HL-60/S4 treated with retinoic acid at 250 ng/mL for 4 days and 3 days (cell line): ENCODE measurements around the gene RBFOX2.

Experiments
- in situ Hi-C: fragments of 300-500 bp; cut with MboI; formaldehyde crosslinking; loops from 2 replicates; pipeline ENCODE4 v1.7.0; 2022; ENCODE audit warnings: low sequenced_read_pairs

The RBFOX2 gene

DNA sequence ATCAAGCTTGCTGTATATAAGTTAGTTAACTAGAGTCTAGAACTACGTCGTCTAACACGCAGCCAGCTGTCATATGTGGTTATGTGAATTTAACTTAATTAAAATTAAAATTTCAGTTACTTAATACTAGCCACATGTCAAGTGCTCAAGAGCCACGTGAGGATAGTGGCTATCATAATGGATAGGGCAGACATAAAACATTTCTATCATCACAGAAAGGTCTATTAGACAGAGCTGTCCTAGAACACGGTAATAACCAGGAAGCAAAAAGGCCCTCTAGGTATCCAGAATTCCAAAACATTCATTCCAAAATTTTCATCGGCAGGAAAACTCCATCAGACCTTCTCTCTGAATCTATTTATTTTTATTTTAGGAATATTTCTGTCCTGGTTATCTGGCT, 123.9 kb downstream of the RBFOX2 start:
- in situ Hi-C loops, result no loop called here

DNA sequence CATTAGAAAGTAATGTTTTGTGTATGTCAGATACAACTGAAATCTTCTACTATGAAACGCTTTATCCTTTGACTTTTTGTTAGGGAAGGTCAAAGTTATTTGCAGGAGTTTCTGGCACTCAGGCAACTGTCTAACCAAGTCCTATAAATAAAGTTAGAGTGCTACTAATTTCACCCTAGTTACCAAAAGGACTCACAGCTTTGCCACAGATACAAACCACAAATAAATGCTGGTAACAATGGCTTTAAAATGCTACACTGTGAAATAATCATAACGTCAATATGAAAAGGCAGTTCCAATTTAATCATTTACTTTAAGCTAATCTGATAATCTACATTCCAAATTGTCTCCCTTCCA, 124.3 kb downstream of the RBFOX2 start:
- in situ Hi-C loops, result no loop called here

DNA sequence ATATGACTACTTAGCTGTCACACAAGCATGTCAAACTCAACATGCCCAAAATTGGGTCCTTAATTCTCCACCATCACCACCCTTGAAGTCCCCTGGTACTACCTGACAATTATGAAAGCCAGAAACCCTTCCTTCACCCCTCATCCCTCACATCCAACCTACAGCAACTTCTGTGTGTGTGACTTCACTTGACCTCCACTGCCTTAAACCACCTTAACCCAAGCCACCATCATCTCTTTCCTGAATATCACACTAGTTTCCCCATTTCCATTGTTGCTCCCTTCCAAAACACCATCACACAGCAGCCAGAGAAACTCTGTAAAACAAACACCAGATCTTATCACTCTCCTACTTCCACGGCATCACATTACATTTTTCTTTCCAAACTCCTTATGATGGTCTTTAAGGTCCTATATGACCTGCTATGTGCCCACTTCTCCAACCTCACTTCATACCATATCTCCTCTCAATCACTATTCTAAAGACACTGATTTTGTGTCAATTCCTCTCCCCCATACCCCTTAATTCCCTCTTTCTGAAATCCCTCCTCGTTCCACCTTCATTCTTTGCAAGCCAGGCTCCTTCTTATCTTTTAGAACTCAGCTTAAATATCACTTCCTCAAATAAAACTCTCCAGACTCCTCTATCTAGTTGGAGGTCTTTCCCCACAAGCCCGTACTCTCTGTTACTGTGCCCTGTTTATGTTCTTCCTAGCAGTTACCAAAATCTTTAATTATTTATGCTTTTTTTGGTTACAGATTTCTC, 124.9 kb downstream of the RBFOX2 start:
- in situ Hi-C loops, result no loop called here

DNA sequence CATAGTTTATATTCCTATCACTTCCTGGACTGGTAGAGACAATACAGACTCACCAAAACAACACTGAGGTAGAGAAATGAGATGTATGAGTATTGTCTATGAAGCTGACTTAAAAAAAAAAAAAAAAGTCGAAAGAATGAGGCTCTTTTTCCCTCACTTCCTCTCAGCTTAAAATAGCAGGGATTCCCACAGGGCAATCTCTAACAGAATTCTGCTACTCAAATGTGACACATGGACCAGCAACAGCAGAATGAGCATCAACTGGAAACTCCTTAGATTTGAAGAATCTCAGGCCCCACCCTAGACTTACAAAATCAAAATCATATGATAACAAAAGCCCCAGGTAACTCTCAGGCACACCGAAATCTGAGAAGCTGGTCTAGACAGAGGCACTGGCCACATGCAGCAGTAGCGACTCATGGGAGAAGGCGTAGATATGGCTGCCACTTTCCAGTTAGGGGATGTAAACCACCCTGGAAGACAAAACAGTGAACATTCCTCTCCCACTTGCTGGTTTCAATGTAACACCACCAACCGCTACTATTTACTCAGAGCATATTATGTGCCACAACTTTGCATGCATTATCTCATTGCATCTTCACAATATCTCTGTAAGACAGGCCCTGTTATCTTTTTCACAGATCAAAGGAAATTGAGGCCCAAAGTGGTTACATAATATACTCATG, 128.0 kb downstream of the RBFOX2 start:
- in situ Hi-C loops, result no loop called here

DNA sequence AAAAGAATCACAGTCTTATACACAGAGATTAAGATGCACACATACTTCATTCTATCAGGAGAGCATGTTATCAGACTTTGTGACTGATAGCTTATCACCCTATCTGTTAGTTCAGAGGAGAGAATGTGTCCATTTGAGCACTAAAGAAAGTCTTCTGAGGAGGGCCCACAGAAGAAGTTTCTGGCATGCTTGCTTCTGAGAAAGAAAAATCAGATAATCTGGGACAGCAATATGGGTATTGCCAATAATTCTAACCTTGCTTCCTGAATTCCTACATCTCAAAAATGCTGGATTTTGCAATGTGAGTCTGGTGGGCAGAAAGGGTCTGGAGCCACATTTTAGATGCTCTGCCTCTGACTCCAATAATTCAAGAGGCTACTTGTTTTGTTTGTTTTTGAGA, 128.9 kb downstream of the RBFOX2 start:
- in situ Hi-C loops, result no loop called here

DNA sequence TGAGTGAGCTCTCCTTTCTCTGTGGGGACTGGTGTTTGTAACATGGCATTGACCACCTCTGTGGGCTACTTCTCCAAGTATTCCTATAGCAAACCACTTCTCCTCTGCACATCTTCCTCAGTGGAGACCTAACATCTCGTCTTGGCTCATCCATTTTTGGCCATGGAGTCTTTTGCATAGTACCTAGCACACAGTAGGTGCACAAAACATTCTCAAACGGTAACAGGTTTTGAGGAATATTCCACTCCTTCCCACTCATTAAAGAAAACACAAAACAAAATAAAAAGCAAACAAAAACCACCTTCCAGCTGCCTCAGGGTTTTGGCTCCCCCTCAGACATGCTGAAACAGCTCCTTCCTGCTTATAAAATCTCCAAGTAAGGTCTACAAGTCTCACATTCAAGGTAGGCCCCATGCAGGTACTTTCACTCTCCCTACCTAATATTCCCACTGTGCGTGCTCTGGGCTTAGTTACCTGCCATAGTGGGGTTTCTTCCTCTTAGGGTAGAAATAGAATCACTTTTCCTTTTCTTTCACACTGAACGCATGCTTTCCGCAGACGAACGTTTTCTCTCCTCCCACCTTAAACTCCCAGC, 132.4 kb downstream of the RBFOX2 start:
- in situ Hi-C loops, result no loop called here

DNA sequence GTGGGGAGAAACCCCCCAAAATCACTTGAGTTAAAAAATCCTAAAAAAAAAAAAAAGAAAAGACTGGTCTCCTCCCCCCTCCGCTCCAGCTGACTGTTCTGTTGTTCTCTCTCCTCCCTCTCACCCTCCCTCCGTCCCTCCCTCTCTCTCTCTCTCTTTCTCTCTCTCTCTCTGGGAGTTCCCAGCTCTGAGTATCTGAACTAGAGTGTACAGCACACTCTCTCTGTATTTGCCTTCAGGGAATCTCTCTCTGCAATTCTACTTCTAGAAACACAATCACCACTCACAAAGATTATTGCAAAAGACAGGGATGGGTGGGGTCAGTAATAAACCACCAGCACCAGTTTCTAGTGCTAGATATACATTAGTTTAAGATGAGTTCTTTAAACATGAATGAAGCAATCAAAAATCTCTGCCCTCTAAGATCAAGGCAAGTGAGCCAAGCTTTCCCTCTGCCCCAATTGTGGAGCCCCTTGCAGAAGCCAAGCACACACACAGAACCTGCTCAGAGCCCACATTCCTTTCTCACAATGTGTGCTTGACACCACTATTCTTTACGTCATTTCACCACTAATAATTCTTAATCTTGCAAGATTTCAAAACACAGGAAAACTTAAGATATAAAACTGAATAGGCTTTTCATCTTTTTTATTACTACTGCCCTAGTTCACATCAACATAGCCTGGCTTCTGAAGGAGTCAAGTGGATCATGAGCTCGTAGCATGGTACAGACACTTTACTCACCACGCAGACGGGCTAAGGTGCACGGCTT, 133.5 kb downstream of the RBFOX2 start:
- in situ Hi-C loops, result no loop called here

DNA sequence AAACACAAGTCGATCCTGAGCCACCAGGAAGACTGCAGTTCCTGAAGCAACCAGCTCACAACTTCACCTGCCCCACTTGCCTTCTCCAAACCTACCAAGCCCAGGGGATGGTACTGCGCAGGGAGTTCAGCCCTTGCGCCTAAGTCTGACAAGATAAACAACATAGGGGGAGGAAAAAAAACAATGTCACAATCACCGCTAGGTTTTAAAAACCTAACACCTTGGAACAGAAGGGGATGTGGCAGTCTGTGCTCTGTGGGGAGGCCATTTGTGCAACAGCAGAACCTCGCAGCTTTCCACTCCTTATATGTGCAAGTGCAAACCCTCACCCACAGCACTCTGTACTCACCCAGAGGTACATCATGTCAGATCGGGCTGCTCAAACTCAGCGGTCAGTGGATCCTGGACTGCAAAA, 134.2 kb downstream of the RBFOX2 start:
- in situ Hi-C loops, result no loop called here

DNA sequence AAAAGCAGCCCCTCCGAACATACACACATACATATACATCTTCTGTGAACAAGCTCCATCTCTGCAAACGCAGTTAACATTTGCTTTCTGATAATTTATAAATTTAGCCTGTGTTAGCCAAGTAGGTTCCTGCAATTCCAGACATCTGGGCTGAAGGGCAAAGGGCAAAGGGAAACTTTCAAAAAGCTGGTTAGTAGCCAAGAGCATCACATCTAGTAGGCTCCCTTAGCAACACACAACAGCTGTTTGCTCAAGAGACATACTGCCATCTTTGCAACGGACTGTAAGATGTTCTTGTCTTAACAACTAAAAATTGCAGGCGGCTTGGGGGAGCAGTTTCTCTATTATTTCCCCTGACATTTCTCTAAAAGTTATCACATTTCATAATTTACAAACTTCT, 134.9 kb downstream of the RBFOX2 start:
- in situ Hi-C loops, result no loop called here

DNA sequence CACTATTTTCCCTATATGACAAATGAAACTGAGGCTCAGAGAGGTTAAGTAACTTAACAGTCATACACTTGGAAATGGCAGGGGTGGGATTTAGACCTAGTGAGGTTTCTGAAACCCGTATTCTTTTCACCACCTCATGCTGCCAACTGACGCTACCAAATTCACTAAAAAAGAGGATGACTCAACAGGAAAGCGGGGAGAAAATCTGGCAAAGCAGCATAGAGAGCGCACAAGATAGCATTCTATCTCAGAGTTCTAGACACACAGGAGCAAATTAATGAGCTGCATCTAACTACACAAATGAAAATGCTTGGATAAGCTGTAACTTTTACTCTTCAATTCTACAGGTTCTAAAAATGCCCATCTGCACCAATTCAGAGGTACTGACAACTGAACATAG, 136.4 kb downstream of the RBFOX2 start:
- in situ Hi-C loops, result no loop called here

DNA sequence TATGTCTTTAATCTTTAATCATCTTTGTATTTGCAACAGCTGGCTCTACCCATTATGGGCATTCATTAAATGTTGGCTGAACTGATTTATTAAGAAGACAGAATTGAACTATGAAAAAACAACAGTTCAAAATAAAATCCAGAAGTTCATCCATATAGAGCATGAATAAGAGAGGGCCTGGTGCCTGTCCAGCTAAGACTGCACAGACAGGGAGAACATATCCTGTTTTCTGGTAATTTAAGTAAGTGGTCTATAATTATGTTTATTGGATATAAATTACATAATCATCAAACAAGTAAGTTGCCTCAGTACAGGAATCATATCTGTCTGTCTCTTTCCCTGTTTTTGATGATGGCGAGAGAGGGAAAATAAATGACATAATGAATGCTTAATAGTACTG, 137.2 kb downstream of the RBFOX2 start:
- in situ Hi-C loops, result no loop called here

DNA sequence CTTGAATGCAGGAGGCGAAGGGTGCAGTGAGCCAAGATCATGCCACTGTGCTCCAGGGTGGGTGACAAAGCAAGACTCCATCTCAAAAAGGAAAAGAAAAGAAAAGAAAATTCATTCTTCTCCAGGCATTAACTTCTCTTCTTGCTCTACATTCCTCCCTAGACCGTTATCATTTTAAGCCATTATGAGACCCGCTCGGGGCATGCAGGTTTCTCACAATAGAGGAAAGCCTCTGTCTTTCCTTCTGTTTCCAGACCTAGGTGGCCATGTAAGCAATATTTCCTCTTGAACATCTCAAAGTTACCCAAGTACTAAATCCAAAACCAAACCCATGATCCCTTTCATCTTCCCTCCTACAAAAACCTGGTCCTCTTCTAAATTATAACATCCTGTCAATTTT, 139.6 kb downstream of the RBFOX2 start:
- in situ Hi-C loops, result no loop called here

DNA sequence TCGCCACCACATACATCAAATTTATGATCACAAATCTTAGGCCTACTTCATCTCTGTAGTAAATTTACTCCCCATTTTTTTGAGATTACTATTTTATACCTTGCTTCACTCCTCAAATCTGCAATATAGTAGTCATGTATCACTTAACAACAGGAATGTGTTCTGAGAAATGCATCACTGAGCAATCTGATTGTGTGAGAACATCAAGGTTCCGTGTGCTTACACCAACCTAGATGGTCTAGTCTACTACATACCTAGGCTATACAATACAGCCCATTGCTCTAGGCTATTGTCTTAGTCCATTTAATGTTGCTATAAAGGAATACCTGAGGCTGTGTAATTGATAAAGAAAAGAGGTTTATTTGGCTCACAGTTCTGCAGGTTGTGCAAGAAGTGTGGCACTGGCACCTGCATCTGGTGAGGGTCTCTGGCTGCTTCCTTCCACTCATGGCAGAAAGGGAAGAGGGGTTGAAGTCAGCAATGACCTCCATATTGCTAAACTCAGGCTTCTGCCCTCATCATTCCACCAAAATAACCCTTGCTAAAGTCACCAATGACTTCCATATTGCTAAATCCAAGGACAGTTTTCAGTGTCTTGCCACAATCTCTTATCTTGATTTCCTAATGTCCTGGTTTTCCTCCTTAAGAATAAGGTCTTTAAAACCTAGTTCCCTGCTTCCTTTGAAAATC, 140.3 kb downstream of the RBFOX2 start:
- in situ Hi-C loops, result no loop called here

DNA sequence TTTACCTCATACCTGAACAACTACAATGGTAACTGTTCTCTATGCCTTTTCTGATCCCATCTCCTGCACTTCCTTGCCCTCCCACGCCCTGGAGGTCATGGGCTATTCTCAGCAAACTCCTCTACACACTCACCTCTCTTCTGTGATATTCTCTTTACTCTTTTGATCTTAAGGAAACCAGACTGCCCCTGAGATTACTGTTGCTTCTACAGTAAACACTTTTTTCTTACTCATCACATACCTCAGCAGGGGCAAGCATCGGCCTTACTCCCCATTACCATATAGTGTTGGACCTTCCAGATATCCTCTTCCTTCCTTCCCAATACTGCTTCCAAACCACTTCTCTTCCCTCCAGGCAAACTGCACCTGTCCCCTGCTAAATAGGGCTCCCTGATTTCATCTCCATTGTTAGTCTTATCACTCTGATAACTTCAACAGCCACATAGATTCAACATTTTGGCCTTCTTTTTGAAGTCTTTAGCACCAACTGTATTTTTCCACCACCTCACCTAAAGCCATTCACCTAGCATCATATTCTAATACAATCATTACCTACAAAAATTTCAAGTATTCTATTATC, 141.2 kb downstream of the RBFOX2 start:
- in situ Hi-C loops, result no loop called here

DNA sequence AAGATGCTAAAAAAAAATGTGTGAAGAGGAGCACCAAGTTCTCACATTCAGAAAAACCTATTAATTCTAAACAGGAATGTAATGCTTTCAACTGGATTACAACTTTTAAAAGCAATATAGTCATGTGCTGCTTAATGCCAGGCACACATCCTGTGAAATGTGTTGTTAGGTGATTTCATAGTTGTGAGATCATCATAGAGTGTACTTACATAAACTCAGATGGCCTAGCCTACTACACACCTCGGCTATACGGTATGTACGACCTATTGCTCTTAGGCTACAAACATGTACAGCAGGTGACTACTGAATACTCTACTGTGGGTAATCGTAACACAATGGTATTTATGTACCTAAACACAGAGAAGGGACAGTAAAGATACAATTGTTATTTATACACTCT, 142.3 kb downstream of the RBFOX2 start:
- in situ Hi-C loops, result no loop called here

DNA sequence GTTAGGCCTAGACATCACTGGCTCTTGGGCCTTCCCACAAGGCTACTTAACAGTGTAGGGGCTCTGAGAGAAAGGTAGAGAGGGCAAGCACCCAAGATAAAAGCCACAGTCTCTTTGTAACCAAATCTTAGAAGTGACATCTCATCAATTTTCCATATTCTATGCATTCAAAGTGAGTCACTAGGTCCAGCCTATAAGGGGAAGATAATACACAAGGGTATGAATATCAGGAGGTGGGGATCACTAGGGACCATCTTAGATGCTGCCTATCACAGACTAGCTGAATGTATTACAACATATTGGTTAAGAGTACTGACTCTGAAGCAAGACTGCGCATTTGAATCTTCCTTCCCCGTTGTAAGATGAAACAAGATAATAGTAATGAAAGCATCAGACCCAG, 144.1 kb downstream of the RBFOX2 start:
- in situ Hi-C loops, result no loop called here

DNA sequence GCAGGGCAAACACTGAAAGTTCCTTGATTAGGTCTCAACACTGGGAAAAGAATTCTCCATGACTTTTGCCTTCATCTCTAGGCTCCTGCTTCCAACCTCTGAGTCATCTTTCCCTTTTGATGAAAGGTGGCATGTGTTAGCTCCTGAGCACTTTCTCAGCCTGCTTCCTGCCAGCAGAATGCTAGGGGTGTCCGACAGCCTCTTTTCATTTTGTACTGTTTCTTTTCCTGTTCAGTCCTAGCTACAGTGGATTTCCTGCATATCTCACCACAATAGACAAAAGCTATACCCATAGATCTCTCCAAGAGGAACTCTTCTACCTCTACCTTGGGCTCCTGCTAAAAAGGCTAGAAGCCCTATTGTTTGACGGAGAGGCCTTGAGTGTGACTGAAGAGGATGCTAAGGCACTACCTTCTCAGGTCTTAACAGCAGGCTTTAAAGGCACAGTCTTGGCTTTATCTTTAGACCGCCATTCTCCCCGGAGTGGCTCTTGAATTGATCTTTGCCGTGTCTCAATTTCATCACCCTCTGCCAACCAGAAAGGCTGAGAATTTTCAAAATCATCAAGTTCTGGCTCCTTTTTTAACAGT, 145.5 kb downstream of the RBFOX2 start:
- in situ Hi-C loops, result no loop called here

DNA sequence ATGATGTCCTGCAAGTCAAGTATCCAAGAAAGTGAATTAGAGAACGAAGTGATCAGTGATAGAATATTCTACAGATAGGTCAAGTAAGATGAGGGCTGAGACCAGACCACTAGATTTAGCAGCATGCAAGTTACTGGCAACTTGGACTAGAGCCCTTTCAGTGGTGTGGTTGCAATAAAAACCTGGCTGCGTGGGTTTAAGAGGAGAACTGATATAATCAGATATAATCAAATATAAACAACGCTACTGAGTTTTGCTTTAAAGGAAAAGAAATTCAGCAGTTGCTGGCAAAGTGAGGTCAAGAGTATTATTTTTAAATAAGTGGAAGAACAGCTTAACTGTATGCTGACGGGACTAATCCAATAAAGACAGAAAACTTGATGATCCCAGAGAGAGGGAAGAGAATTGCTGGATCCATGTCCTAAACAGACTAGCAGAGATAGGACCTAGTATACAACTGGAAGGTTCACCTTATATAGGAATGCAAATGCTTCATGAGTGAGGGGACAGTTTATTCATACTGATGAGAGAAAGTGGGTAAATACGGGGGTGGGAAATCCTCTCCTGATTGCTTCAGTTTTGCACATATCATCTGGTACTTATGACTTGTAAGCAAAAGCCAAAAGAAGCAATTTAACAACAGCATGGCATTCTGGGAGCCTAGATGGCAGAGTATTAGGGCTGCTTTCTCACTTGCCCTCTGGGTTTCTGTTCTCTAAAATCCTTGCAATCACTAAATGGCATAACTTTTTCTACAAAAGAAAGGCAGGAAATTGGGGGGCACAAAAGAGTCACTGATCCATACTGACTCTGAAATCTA, 146.2 kb downstream of the RBFOX2 start:
- in situ Hi-C loops, result no loop called here

DNA sequence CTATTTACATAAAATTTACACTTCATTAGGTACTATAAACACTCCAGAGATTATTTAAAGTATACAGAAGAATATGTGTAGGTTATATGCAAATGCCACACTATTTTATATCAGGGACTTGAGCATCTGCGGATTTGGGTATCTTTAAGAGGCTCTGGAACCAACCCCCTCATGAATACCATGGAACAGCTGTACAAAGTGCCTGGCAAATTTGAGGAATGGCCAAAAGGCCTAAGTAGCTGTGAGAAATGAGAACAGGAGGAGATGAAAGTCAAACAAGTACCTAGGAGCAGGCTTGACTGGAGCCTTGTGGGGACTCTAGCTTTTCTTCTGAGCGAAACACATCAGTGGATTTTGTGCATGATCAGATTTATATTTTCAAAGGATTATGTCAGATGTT, 149.3 kb downstream of the RBFOX2 start:
- in situ Hi-C loops, result no loop called here
